ENCODE data around the gene DUSP8.

DNA sequence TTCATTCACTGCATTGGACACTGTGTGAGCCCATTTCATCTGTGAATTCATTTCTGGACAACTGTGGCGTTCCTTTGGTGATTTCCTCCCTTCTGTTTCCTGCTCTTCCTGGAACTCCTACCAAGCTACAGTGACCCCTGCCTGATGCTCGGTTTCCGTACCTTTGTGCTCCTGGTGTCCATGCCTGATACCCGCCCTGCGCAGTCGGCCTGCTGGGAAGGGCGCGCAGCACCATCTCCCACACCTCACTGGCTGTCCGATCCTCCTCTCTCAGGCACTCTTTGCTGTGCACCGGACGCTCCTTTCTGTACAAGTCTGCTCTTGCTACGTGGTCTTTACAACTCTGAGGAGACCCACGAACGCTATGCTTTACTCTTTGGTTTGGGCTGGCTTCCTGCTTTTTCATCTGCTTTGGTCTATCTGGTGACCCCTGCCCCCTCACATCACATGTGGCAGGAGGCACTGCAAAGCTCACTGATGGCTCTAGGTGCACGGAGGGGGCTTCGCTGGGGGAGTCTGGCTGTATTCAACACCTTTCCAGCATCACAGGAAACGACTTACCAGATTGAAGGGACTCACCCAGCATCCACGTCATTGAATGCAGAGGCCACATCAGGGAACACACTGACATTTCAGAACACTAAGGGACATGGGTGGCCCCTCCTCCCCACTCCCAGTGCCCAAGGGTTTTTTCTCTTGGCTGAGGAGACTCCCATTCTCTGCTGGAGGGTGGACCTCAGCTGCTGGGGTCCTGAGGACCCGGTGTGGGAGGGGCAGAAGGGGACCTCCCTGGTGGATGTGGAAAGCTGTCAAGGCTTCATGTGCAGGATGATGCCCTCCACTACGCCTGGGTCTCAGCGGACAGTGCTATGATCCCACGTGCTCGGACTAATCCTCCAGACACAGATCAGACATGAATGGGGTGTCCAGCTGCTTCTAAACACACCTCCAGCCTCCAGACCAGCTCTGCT is 58.5 kb downstream of the DUSP8 start:
- no peak for TF ChIP-seq GATA2 (IDR thresholded peaks at IDR 0.05; ENCODE audit: low read depth, low read length)
- TF ChIP-seq GATA3 (IDR thresholded peaks at IDR 0.05; ENCODE audit: low read depth, low read length): no peak

All from SH-SY5Y (cell line).